K562 (cell line): ENCODE data around the gene NCOA3.

Experiments used
- GATA2 ChIP-seq: sonication (generic); formaldehyde crosslinking; IDR thresholded peaks from 2 replicates; pipeline ENCODE4 v1.4.0; 2020; ENCODE audit warnings: mild to moderate bottlenecking, missing genetic modification reagents
- PTRF ChIP-seq: fragments of 450-650 bp; IDR thresholded peaks from 2 replicates; pipeline ENCODE4 v1.6.1; 2016; ENCODE audit warnings: mild to moderate bottlenecking, missing genetic modification characterization, missing compliant biosample characterization
- TBP ChIP-seq: optimal IDR thresholded peaks from 2 replicates; pipeline ENCODE3; 2011; ENCODE audit warnings: low read depth, low read length, improper control_type of control experiment
- TF ChIP-seq, protein P1 (sequence below): fragments of 250-450 bp; sonication (Bioruptor Pico); IDR thresholded peaks from 2 replicates; pipeline ENCODE4 v1.8.0; 2021; ENCODE audit warnings: moderate library complexity, mild to moderate bottlenecking, inconsistent platforms

DNA sequence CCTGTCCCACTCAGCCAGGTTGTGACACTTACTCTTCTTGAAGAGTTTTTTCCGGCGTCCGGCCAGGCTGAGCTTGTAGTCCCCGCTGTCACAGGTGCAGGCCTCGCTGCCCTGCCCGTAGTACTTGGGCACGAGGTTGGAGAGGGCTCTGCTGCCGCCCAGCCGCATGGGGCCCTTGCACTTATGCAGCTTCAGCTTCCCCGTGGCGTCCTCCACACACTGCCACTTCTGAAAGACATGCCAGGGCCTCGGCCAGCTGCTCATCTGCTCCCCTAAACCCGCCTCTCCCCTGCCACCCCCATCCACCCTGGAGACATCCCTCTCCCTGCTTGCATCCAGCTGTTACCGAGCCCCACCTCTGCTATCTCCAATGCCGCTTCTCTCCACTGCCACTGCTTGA, 170.5 kb downstream of the NCOA3 start:
- TF ChIP-seq PTRF (tag) (no peak), TBP (no peak), GATA2 (CRISPR knock-in tag) (no peak)
- TF ChIP-seq, protein P1, sequence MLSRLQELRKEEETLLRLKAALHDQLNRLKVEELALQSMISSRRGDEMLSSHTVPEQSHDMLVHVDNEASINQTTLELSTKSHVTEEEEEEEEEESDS (CRISPR knock-in tag): no peak
